GM23248 (cell line): ENCODE measurements around the gene PTPN18. TPM values are rescaled to one million over a fixed set of nuclear protein-coding genes. Genes with fewer than 3 reads are reported as not detected.
A peak's percentile ranks its signal among the peaks of the same experiment; 100 is the strongest.

ENCODE experiments used
- DNase-seq: peaks from one replicate; pipeline ENCODE4 v3.0.0-alpha.2; 2015
- H2AFZ ChIP-seq: fragments of 200-600 bp; sonication (generic); 2 replicates; pipeline ENCODE4 v1.6.1; 2016; ENCODE audit warnings: antibody characterized with exemption
- H3F3A ChIP-seq: fragments of 200-600 bp; sonication (generic); 2 replicates; pipeline ENCODE4 v1.6.1; 2016; ENCODE audit warnings: mild to moderate bottlenecking, antibody characterized with exemption, mixed run types; ENCODE audit not compliant: insufficient read depth
- H3K27ac ChIP-seq: fragments of 200-600 bp; sonication (generic); 2 replicates; pipeline ENCODE4 v1.5.1; 2016; ENCODE audit warnings: mild to moderate bottlenecking
- H3K27me3 ChIP-seq: fragments of 200-600 bp; sonication (generic); replicated peaks from 2 replicates; pipeline ENCODE4 v1.6.1; 2016; ENCODE audit warnings: mild to moderate bottlenecking; ENCODE audit not compliant: insufficient read depth
- H3K36me3 ChIP-seq: fragments of 200-600 bp; sonication (generic); 2 replicates; pipeline ENCODE4 v1.6.1; 2016; ENCODE audit warnings: low read depth, mild to moderate bottlenecking
- H3K4me1 ChIP-seq: fragments of 200-600 bp; sonication (generic); 2 replicates; pipeline ENCODE4 v1.6.1; 2016; ENCODE audit warnings: mild to moderate bottlenecking; ENCODE audit not compliant: insufficient read depth
- H3K4me2 ChIP-seq: fragments of 200-600 bp; sonication (generic); one replicate; pipeline ENCODE4 v1.6.1; 2016; ENCODE audit warnings: mild to moderate bottlenecking; ENCODE audit not compliant: unreplicated experiment
- H3K4me3 ChIP-seq: fragments of 200-600 bp; sonication (generic); 2 replicates; pipeline ENCODE4 v1.5.1; 2016; ENCODE audit warnings: mild to moderate bottlenecking
- H3K79me2 ChIP-seq: fragments of 200-600 bp; sonication (generic); 2 replicates; pipeline ENCODE4 v1.6.1; 2016; ENCODE audit warnings: mild to moderate bottlenecking; ENCODE audit not compliant: insufficient read depth
- H3K9ac ChIP-seq: fragments of 200-600 bp; sonication (generic); 2 replicates; pipeline ENCODE4 v1.6.1; 2016; ENCODE audit warnings: mild to moderate bottlenecking
- H3K9me2 ChIP-seq: fragments of 200-600 bp; sonication (generic); 2 replicates; pipeline ENCODE4 v1.6.1; 2016; ENCODE audit warnings: mixed run types, mild to moderate bottlenecking, moderate library complexity; ENCODE audit not compliant: insufficient read depth
- H3K9me3 ChIP-seq: fragments of 200-600 bp; sonication (generic); one replicate; pipeline ENCODE4 v1.6.1; 2017; ENCODE audit warnings: low read depth
- H4K20me1 ChIP-seq: fragments of 200-600 bp; sonication (generic); 2 replicates; pipeline ENCODE4 v1.6.0; 2016; ENCODE audit not compliant: insufficient read depth
- EZH2 ChIP-seq: fragments of 200-600 bp; sonication (generic); IDR thresholded peaks from 2 replicates; pipeline ENCODE4 v1.6.1; 2018; ENCODE audit warnings: antibody characterized with exemption, mild to moderate bottlenecking; ENCODE audit not compliant: insufficient read depth, poor library complexity, severe bottlenecking
- EZH2phosphoT487 ChIP-seq: fragments of 200-600 bp; sonication (generic); IDR thresholded peaks from 2 replicates; pipeline ENCODE4 v1.6.1; 2018; ENCODE audit warnings: antibody characterized with exemption, moderate library complexity, mild to moderate bottlenecking, low read depth; ENCODE audit not compliant: insufficient read depth
- WGBS, 2 experiments: methylation state at CpG; one replicate each; pipeline ENCODE4 v1.1.6; 2015 to 2017; ENCODE audit warnings: low lambda C conversion rate in 2 of 2, low coverage in 1 of 2; ENCODE audit errors: missing lambda C conversion rate in 2 of 2; 5-methylcytosine and 5-hydroxymethylcytosine counted together
- in situ Hi-C: fragments of 300-500 bp; cut with MboI; formaldehyde crosslinking; loops from 2 replicates; pipeline ENCODE4 v1.15.0; 2020
- polyA plus RNA-seq: library from polyadenylated mRNA; unstranded; fragments of >200 nt; fragmentation: Nextera tagmentation; extraction: Ambion mirVana; gene quantifications from 2 replicates; pipeline ENCODE4 v1.2.1, GENCODE V29; 2016
- total RNA-seq: library from RNA; depleted of rRNA; stranded (reverse); fragments of >200 nt; shearing (Covaris generic); gene quantifications from 2 replicates; pipeline ENCODE4 v1.2.3, GENCODE V29; 2014

PTPN18 gene
- total and polyA plus RNA-seq, 2 experiments from 2014 or later = 17.5 to 19.2 TPM

DNA sequence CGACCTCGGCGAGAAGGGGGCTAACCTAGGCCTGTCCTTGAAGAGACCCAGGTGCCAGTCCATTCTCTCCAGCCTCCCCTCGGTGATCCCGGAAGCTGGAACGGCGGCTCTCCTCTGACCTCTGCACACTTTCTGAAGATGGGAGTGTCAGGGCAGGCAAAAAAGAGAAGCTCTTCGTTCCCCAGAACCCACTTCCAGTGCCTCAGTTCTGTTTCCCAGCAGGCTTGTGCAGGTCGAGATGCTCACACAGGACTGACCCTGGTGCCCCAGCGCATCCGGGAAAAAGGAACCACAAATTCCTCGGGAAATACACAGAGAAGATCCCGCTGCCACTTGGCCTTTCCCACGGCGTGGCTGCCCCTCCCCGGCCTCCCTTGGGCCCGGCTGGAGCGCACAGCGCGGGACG is 681 bp upstream of the PTPN18 start:
- H3K4me2 ChIP-seq = peak overlapping the region; percentile 81
- H3F3A ChIP-seq = peaks cover 5% of the 10 kb centered on the region; the same call in 1 of the 2 replicates
- 21 to 24% methylated on average over 18 to 21 of the region's 21 CpGs for WGBS, 2 experiments
- H3K79me2 ChIP-seq = no peaks in the 10 kb centered on the region
- peak overlapping the region; percentile 72 for H3K9ac ChIP-seq
- in situ Hi-C loops = no loop called here
- H3K4me3 ChIP-seq = peak overlapping the region; percentile 84
- no peak overlapping the region for H3K27ac ChIP-seq
- H2AFZ ChIP-seq = peak overlapping the region; percentile 94
- no peaks in the 10 kb centered on the region for H4K20me1 ChIP-seq
- no peaks in the 10 kb centered on the region for H3K36me3 ChIP-seq
- no peaks in the 10 kb centered on the region for H3K9me2 ChIP-seq
- DNase-seq = peak; percentile 30
- H3K9me3 ChIP-seq = no peaks in the 10 kb centered on the region
- TF ChIP-seq EZH2phosphoT487 (no peak), EZH2 (no peak)
- H3K27me3 ChIP-seq = no peaks in the 10 kb centered on the region
- H3K4me1 ChIP-seq = no peaks in the 10 kb centered on the region

DNA sequence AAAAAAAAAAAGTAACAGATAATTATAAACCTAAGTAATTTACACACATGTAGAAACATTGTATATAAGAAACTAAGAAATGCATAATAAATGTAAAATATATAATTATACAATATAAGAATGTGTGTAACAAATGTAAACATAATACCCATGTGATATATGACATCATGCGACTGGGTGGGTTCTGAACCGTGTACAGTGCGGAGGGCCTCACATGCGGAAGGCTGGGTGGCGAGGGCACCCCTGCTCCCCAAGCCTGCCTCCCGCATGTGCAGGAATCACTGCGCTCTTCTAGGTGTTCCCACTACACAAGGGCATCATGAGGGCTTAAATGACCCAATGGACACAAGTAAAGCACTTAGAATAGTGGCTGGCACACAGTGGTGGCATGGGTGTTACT is 2.0 kb downstream of the PTPN18 start:
- H3K9me3 ChIP-seq = no peaks in the 10 kb centered on the region
- no peaks in the 10 kb centered on the region for H3F3A ChIP-seq
- no peaks in the 10 kb centered on the region for H3K27me3 ChIP-seq
- no peak for TF ChIP-seq EZH2phosphoT487
- no peak for TF ChIP-seq EZH2
- no peaks in the 10 kb centered on the region for H3K36me3 ChIP-seq
- DNase-seq = no peak
- H3K4me3 ChIP-seq = no peak overlapping the region
- H3K9me2 ChIP-seq = no peaks in the 10 kb centered on the region
- H3K79me2 ChIP-seq = no peaks in the 10 kb centered on the region
- H3K4me2 ChIP-seq = no peak overlapping the region
- 96 to 98% methylated on average over 7 of the region's 7 CpGs for WGBS, 2 experiments
- H3K27ac ChIP-seq = no peak overlapping the region
- in situ Hi-C loops = no loop called here
- H2AFZ ChIP-seq = no peak overlapping the region
- no peak overlapping the region for H3K9ac ChIP-seq
- no peaks in the 10 kb centered on the region for H4K20me1 ChIP-seq
- no peaks in the 10 kb centered on the region for H3K4me1 ChIP-seq

DNA sequence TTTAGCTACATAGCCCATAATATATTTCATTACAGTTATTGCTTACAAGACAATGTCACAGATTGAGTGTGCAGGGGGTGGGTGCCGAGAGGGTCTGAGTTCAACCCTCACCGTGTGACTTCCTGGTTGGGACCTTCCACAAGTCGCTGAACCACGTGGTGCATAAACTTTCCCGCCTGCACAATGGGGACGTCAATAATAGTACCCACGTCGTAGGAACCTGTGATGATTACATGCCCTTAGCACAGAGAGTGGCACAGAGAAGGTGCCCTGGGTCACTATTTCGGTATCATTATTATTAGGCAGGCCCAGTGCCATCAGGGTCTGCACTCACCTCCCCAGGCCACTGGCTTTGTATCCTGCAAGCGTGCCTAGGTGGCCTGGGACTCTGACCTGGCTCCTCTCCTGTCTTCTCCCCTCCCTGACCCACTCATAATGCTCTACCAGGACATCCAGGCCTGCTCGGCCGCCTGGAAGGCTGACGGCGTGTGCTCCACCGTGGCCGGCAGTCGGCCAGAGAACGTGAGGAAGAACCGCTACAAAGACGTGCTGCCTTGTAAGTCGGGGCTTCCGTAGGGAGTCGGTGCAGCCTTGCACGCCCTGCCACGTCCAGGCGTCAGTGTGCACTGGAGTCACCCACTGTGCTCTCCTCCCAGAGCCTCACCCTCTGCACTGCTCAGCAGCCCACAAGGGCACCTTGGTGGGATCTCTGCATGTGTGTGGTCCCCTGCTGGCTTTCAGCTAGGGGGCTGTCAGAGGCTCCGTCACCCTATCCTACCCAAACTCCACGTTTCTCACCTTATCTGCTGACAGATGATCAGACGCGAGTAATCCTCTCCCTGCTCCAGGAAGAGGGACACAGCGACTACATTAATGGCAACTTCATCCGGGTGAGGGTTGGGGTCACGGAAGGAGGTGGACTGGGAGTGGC is 2.8 kb downstream of the PTPN18 start:
- no peaks in the 10 kb centered on the region for H4K20me1 ChIP-seq
- in situ Hi-C loops = no loop called here

DNA sequence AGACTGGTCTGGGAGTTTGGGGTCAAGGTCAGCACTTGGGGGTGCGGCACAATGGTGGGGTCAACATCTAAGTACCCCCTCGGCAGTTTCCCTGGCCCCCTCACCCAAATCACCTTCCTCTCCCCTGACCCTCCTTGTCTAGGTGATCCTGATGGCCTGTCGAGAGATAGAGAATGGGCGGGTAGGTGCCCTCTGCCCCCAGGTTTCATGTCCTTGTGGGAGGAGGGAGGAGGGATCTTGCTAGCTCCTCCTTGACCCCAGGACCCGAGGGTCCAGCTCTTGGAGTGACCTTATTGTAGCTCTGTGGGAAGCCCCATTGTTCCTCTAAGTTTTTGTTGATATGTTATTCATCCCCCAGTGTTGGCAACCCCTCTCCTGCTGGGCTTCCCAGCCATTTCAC is 3.6 kb downstream of the PTPN18 start:
- H3K79me2 ChIP-seq = no peaks in the 10 kb centered on the region
- no peak overlapping the region for H3K4me3 ChIP-seq
- 66 to 73% methylated on average over 5 of the region's 5 CpGs for WGBS, 2 experiments
- no peaks in the 10 kb centered on the region for H4K20me1 ChIP-seq
- H3K4me2 ChIP-seq = no peak overlapping the region
- DNase-seq = no peak
- no peak overlapping the region for H2AFZ ChIP-seq
- no peaks in the 10 kb centered on the region for H3K36me3 ChIP-seq
- no peaks in the 10 kb centered on the region for H3F3A ChIP-seq
- TF ChIP-seq EZH2 = no peak
- no peak for TF ChIP-seq EZH2phosphoT487
- no peaks in the 10 kb centered on the region for H3K27me3 ChIP-seq
- H3K9me3 ChIP-seq = no peaks in the 10 kb centered on the region
- H3K9ac ChIP-seq = no peak overlapping the region
- no peak overlapping the region for H3K27ac ChIP-seq
- H3K4me1 ChIP-seq = no peaks in the 10 kb centered on the region
- H3K9me2 ChIP-seq = no peaks in the 10 kb centered on the region
- in situ Hi-C loops = no loop called here

More for the DNA sequence above, 2.8 kb downstream of the PTPN18 start:
- Histone ChIP-seq H3K4me3 (no peak overlapping the region), H3K9me2 (no peaks in the 10 kb centered on the region), H3K4me2 (no peak overlapping the region), H3K36me3 (no peaks in the 10 kb centered on the region), H3K79me2 (no peaks in the 10 kb centered on the region), H3F3A (no peaks in the 10 kb centered on the region), H3K9ac (no peak overlapping the region), H3K4me1 (no peaks in the 10 kb centered on the region), H3K27ac (no peak overlapping the region), H3K9me3 (no peaks in the 10 kb centered on the region), H3K27me3 (no peaks in the 10 kb centered on the region), H2AFZ (no peak overlapping the region)
- TF ChIP-seq EZH2phosphoT487 (no peak), EZH2 (no peak)
- WGBS, 2 experiments = 94 to 97% methylated on average over 29 to 33 of the region's 33 CpGs
- DNase-seq = no peak
